ENCODE data around the gene ALOX12B.
A peak's percentile ranks its signal among the peaks of the same experiment; 100 is the strongest.
"Not testable (repeated sequence)": the region's sequence is repeated elsewhere in the genome, so short reads cannot be mapped to it uniquely, and the experiment has no call there.

Gene ALOX12B

DNA sequence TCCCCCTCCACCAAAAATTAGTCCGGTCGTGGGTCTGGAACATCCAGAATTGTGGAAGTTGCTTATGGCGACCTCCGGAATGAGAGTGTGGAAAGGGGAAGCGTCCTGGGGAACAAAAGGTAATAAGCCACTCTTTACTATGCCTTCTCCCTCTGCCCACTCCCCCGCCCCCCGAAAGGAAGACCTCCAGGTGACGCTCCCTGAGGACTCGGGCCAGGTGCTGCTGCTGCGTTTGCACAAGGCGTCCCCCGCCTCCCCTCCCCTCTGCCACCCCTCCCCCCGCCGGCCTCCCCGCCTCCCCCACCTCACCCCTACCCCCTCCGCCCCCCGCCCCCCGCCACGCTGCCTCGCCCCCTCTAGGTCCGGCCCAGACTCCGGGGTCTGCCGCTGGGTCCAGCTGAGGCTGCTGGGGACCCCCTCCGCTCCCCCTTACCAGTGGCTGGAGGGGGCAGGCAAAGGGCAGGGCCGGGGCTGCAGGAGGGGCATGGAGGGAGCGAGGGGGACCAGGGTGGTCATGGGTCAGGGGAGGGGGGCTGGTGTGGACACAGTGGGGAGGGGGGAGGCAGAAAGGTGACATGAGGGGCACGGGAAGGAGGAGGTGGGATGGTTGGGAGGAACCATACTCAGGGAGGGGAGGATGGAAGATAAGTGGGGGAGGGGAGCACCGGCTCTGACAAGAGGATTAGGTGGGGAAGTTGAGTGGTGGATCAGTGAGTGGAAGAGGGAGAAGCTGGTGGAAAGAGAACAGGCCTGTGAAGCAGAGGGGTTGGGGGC lies 23.6 kb downstream of the ALOX12B start:
- no peak for DNase-seq

DNA sequence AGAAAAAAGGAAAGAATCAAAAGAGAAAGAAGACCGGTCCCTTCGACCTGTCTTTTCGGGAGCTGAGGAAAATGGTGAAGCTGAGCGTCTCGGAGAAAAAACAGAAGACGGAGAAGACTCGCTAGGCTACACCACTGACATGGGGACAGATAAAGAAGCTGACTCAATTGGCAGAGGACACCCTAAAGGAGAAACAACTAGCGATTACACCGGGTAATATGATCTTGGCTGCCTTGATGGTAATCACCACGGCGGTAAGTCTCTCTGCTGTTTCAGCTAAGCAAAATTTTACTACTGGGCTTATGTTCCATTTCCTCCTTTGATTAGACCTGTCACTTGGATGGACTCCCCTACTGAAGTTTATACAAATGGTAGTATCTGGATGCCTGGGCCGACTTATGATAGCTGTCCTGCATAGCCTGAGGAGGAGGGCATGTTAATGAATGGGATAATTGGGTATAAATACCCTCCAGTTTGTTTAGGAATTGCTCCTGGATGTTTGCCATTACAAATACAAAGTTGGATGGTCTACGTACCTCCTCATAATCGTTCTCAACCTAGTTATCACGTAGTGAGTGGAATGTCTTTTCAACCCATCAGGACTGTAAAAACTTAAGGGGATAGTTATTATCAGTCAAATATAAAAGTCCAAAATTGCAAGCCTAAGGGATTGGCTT lies 24.6 kb downstream of the ALOX12B start:
- no peak for DNase-seq

- no peak for DNase-seq
Measured at GRCh38 chr17:8062435-8062806, 25.1 kb downstream of the ALOX12B start.

DNA sequence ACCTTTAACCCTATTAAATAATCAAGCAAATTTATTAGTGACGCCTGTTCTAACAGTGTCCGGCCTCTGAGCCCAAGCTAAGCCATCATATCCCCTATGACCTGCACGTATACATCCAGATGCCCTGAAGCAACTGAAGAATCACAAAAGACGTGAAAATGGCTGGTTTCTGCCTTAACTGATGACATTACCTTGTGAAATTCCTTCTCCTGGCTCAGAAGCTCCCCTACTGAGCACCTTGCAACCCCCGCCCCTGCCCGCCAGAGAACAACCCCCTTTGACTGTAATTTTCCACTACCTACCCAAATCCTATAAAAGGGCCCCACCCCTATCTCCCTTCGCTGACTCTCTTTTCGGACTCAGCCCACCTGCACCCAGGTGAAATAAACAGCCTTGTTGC lies 25.7 kb downstream of the ALOX12B start:
- not testable (repeated sequence) for DNase-seq

GRCh38 chr17:8060274-8060673 lies 27.2 kb downstream of the ALOX12B start:
- no peak for DNase-seq

DNA sequence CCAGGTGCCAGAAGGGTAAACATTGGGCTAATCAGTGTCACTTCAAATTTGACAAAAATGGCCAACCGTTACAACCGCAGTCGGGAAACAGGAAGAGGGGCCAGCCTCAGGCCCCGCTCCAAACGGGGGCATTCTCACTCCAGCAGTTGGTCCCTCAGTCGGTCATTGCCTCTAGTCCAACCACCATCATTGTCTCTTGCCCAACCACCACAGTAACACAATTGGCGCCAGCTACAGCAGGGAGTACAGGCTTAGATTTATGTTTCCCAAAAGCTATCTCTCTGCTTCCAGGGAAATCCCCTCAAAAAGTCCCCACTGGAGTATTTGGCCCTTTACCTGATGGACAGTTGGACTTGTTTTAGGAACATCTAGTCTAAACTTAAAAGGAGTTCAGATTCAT lies 28.4 kb downstream of the ALOX12B start:
- DNase-seq = no peak

GRCh38 chr17:8057691-8058114 lies 29.8 kb downstream of the ALOX12B start:
- DNase-seq = peak; percentile 42

- no peak for DNase-seq
Measured at GRCh38 chr17:8056976-8057625, 30.4 kb downstream of the ALOX12B start.

GRCh38 chr17:8056232-8056975 lies 31.1 kb downstream of the ALOX12B start:
- peak; percentile 48 for DNase-seq

DNA sequence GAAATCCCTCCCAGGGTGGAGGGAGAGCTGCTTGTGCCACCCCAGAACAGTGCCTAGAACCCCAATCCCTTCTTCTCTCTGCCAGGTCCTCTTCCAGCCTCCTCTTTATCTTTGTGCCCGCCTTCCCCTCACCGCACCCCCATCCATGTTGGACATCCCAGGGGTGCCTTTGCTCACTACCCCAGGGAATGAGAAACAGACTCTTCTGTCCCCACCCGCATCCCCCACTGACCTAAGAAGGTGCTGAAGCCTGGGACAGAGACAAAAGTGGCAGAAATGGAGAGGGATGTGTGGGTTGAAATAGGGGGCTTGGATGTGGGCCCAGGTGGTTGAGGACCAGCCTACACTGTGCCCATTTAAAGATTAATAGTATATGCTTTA lies 31.7 kb downstream of the ALOX12B start:
- DNase-seq = no peak

- no peak for DNase-seq
Measured at GRCh38 chr17:8053600-8053999, 33.9 kb downstream of the ALOX12B start.

GRCh38 chr17:8052256-8053252 lies 35.0 kb downstream of the ALOX12B start:
- no peak for DNase-seq

DNA sequence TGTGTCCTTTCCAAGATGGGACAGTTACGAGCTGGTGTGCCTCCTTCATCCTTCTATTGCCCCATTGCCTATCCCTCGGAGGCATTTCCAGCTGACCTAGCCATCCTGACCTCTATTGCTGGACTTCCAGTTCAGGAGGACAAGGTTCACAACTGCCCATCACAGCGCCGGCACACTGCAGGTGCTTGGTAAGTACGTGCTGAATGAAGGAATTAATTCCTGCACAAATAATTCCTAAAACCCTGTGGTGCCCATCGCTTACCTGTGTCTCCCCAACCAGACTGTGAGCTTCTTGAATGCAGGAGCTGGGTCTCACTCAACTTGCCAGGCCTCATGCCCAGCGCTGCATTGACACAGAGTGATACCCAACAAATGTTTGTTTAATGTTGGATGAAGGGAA lies 35.7 kb downstream of the ALOX12B start:
- no peak for DNase-seq

- no peak for DNase-seq
Measured at GRCh38 chr17:8048736-8049135, 38.8 kb downstream of the ALOX12B start.

DNA sequence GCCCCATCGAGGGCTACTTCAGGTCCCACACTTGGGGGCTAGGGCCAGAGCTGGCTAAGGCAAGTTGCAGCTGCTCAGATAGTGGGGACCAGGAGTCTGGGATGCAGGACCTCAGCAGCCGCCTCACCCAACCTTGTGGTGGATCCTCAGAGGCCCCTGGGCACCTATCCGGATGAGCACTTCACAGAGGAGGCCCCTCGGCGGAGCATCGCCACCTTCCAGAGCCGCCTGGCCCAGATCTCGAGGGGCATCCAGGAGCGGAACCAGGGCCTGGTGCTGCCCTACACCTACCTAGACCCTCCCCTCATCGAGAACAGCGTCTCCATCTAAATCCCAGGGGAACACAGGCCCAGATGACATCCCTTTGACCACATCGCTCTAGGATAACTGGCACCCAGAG lies 39.3 kb downstream of the ALOX12B start:
- no peak for DNase-seq

DNA sequence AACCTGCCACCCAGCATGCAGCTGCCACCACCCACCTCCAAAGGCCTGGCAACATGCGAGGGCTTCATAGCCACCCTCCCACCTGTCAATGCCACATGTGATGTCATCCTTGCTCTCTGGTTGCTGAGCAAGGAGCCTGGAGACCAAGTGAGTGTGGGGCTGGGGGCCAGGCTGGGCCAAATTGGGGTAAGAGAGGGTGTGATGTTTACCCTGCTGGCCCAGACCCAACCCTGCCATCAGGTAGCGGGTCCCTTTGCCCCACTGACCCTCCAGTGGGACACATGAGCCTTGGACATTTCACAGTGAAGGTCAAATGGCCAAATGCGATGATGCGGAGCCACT lies 39.8 kb downstream of the ALOX12B start:
- DNase-seq = no peak

GRCh38 chr17:8046929-8047768 lies 40.4 kb downstream of the ALOX12B start:
- DNase-seq = no peak

DNA sequence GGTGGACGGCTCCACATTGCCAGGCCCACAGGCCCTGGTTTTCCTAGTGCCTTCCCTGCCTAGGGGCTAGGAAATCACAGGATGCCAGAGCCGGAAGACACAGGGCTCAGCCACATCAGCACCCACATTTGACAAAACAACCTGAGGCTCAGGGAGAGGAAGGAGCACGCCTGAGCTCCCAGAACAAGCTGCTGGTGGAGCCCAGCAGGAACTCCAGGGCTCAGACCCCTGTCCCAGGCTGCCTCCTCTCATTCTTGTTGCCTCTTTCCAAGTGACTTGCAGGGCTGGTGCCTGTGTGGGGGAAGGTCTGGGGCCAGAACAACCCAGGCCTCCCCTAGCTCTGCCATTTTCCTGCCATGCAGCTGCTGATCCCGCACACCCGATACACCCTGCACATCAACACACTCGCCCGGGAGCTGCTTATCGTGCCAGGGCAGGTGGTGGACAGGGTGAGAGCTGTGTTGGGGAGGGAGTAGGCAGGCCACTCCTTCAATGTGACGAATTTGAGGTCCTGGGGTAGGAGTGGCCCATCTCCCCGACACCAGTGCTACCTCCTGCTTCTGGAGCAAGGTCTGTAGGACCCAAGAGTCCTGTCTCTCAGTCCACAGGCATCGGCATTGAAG lies 41.1 kb downstream of the ALOX12B start:
- no peak for DNase-seq

DNA sequence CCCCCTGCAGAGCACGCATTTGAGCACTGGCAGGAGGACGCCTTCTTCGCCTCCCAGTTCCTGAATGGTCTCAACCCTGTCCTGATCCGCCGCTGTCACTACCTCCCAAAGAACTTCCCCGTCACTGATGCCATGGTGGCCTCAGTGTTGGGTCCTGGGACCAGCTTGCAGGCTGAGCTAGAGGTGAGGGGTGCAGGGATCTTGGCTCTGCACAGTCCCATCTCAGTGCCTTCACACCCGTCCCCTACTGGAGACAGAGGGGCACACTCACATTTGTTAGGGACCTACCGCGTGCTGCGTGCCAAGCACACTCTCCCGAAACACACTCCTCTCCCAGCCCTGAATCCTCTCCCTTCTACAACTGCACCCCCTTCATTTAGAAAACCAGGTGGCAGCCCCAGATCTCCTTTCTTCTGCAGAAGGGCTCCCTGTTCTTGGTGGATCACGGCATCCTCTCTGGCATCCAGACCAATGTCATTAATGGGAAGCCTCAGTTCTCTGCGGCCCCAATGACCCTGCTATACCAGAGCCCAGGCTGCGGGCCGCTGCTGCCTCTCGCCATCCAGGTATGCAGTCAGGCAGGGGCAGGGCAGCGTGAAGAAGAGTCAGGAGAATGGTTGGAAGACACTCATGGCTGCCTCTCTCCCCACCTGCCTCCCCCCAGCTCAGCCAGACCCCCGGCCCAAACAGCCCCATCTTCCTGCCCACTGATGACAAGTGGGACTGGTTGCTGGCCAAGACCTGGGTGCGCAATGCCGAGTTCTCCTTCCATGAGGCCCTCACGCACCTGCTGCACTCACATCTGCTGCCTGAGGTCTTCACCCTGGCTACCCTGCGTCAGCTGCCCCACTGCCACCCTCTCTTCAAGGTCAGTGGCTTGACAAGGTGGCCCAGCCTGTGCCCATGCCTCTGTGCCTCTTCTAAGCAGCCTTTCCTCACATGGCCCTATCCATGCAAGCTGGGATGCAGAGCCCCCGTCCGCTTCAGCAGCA lies 42.4 kb downstream of the ALOX12B start:
- no peak for DNase-seq

DNA sequence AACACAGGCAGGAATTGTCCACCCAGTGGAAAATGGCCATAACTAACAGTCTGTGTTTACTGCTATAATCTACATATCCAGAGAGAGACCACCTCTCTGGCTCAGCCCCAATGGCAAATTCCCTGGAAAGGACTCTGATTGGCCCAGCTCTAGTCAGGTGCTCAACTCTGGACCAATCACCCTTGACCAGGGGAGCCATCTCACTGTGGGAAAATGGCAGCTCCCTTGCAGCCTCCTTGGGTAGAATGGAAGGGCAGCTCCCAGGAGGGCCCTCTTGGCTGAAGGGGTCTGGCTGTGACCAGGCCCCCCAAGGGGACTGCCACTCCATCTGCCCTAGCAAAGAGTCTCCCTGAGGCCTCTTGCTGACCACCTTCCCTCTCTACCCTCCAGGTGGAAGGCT lies 45.5 kb downstream of the ALOX12B start:
- DNase-seq = no peak

Data from SIG-M5 (cell line).